Measurements from ENCODE around the gene SELENOI.

The SELENOI gene

DNA sequence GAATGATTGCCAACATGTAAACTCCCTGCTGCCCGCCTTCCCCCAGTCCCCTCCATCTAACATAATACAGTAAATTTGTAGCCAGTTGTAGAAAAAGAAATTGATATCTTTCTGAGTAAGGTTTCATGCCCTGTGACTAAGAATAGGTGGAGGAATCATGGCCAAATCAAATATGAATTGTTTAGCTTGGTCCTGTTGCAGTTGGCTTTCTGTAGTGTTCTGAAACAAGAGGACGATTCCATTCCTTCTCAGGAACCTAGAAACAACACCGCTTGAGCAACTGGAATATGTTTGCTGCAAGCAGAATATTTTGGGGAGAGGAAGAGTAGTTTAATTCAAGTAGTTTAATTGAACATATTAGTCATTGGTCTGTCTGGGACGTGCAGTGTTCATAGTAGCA is 48.8 kb downstream of the SELENOI start:
- no peak overlapping the region for H3K27ac ChIP-seq (ENCODE audit: low read depth, low read length)
- H3K4me1 ChIP-seq (ENCODE audit: control insufficient read depth, low read length), result no peaks in the 10 kb centered on the region
- H3K27me3 ChIP-seq (ENCODE audit: control insufficient read depth, low read length), result no peaks in the 10 kb centered on the region
- H3K36me3 ChIP-seq (ENCODE audit: control insufficient read depth, low read length), result peaks cover 34% of the 10 kb centered on the region
- H3K9me2 ChIP-seq (replicated peaks; ENCODE audit: control insufficient read depth, low read length), result no peaks in the 10 kb centered on the region
- H3K79me2 ChIP-seq (ENCODE audit: control insufficient read depth, low read length), result no peaks in the 10 kb centered on the region
- peaks cover 6% of the 10 kb centered on the region for H3F3A ChIP-seq (ENCODE audit: control insufficient read depth, insufficient read depth)
- H4K20me1 ChIP-seq (ENCODE audit: control insufficient read depth, insufficient read depth, low read depth, low read length), result no peaks in the 10 kb centered on the region
- H3K4me3 ChIP-seq (ENCODE audit: low read length), result no peak overlapping the region
- TF ChIP-seq EZH2phosphoT487 (IDR thresholded peaks at IDR 0.05; ENCODE audit: borderline replicate concordance, low read length), result no peak
- TF ChIP-seq, protein P1, sequence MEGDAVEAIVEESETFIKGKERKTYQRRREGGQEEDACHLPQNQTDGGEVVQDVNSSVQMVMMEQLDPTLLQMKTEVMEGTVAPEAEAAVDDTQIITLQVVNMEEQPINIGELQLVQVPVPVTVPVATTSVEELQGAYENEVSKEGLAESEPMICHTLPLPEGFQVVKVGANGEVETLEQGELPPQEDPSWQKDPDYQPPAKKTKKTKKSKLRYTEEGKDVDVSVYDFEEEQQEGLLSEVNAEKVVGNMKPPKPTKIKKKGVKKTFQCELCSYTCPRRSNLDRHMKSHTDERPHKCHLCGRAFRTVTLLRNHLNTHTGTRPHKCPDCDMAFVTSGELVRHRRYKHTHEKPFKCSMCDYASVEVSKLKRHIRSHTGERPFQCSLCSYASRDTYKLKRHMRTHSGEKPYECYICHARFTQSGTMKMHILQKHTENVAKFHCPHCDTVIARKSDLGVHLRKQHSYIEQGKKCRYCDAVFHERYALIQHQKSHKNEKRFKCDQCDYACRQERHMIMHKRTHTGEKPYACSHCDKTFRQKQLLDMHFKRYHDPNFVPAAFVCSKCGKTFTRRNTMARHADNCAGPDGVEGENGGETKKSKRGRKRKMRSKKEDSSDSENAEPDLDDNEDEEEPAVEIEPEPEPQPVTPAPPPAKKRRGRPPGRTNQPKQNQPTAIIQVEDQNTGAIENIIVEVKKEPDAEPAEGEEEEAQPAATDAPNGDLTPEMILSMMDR (IDR thresholded peaks at IDR 0.05; ENCODE audit: low read depth, low read length, poor library complexity, severe bottlenecking), result no peak
- no peak overlapping the region for H3K4me2 ChIP-seq (ENCODE audit: low read length)
- no peaks in the 10 kb centered on the region for H3K9me3 ChIP-seq (ENCODE audit: control insufficient read depth, insufficient read depth, low read length)

- no peaks in the 10 kb centered on the region for H3K9me3 ChIP-seq (ENCODE audit: control insufficient read depth, insufficient read depth, low read length)
- no peak overlapping the region for H3K4me2 ChIP-seq (ENCODE audit: low read length)
- H3F3A ChIP-seq (ENCODE audit: control insufficient read depth, insufficient read depth), result peaks cover 6% of the 10 kb centered on the region
- no peak overlapping the region for H3K27ac ChIP-seq (ENCODE audit: low read depth, low read length)
- peaks cover 27% of the 10 kb centered on the region for H3K36me3 ChIP-seq (ENCODE audit: control insufficient read depth, low read length)
- TF ChIP-seq EZH2phosphoT487 (IDR thresholded peaks at IDR 0.05; ENCODE audit: borderline replicate concordance, low read length), result no peak
- TF ChIP-seq, protein P1 (IDR thresholded peaks at IDR 0.05; ENCODE audit: low read depth, low read length, poor library complexity, severe bottlenecking), result no peak
- H3K4me1 ChIP-seq (ENCODE audit: control insufficient read depth, low read length), result no peaks in the 10 kb centered on the region
- no peaks in the 10 kb centered on the region for H3K27me3 ChIP-seq (ENCODE audit: control insufficient read depth, low read length)
- no peaks in the 10 kb centered on the region for H4K20me1 ChIP-seq (ENCODE audit: control insufficient read depth, insufficient read depth, low read depth, low read length)
- no peak overlapping the region for H3K4me3 ChIP-seq (ENCODE audit: low read length)
- no peaks in the 10 kb centered on the region for H3K79me2 ChIP-seq (ENCODE audit: control insufficient read depth, low read length)
- no peaks in the 10 kb centered on the region for H3K9me2 ChIP-seq (replicated peaks; ENCODE audit: control insufficient read depth, low read length)
Measured at GRCh38 chr2:26395394-26395793, 49.5 kb downstream of the SELENOI start.

DNA sequence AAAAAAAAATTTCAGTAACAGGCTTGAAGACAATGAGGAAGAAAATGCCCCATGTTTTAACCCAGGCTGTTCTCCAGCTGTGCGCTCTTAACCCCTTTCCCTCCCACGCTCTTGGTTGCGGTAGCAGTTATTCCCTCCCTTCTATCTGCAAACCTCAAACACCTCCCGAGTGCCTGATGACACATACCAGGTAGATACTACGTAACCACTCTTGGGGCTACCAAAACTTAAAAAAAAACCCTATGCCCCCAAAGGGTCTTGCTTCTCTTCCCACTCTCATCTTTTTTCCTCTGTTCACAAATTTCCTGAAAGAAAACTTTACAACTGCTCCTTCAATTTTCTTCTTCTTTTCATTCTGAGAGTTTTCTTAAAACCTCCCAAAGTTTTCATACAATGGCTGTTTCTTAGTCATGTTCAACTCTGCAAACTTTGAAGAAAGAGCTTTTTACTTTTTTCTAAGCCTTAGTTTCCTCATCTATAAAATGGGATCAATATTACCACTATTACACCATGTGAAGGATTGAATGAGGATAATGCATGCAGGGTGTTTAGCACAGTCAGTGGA is 50.9 kb downstream of the SELENOI start:
- Histone ChIP-seq H3K4me2 (ENCODE audit: low read length) (no peak overlapping the region), H3K9me3 (ENCODE audit: control insufficient read depth, insufficient read depth, low read length) (no peaks in the 10 kb centered on the region), H3K4me1 (ENCODE audit: control insufficient read depth, low read length) (no peaks in the 10 kb centered on the region), H3K36me3 (ENCODE audit: control insufficient read depth, low read length) (peaks cover 14% of the 10 kb centered on the region), H3F3A (ENCODE audit: control insufficient read depth, insufficient read depth) (peaks cover 6% of the 10 kb centered on the region), H3K27ac (ENCODE audit: low read depth, low read length) (no peak overlapping the region), H3K27me3 (ENCODE audit: control insufficient read depth, low read length) (no peaks in the 10 kb centered on the region), H4K20me1 (ENCODE audit: control insufficient read depth, insufficient read depth, low read depth, low read length) (no peaks in the 10 kb centered on the region), H3K4me3 (ENCODE audit: low read length) (no peak overlapping the region), H3K9me2 (replicated peaks; ENCODE audit: control insufficient read depth, low read length) (no peaks in the 10 kb centered on the region), H3K79me2 (ENCODE audit: control insufficient read depth, low read length) (no peaks in the 10 kb centered on the region)
- no peak for TF ChIP-seq EZH2phosphoT487 (IDR thresholded peaks at IDR 0.05; ENCODE audit: borderline replicate concordance, low read length)
- TF ChIP-seq, protein P1 (IDR thresholded peaks at IDR 0.05; ENCODE audit: low read depth, low read length, poor library complexity, severe bottlenecking), result no peak

Measured in DOHH2 (cell line).